GM12873 (cell line): ENCODE results near the gene ATPAF2.

ENCODE experiments used
- TF ChIP-seq, protein P1 (sequence below): IDR thresholded peaks from 2 replicates; pipeline ENCODE4 v1.5.1; 2012; ENCODE audit warnings: low read depth, mild to moderate bottlenecking, moderate library complexity, low read length, control low read depth; ENCODE audit not compliant: insufficient read depth; ENCODE audit errors: missing control alignments

The ATPAF2 gene

GRCh38 chr17:18056214-18056613 is 17.2 kb upstream of the ATPAF2 start:
- TF ChIP-seq, protein P1, sequence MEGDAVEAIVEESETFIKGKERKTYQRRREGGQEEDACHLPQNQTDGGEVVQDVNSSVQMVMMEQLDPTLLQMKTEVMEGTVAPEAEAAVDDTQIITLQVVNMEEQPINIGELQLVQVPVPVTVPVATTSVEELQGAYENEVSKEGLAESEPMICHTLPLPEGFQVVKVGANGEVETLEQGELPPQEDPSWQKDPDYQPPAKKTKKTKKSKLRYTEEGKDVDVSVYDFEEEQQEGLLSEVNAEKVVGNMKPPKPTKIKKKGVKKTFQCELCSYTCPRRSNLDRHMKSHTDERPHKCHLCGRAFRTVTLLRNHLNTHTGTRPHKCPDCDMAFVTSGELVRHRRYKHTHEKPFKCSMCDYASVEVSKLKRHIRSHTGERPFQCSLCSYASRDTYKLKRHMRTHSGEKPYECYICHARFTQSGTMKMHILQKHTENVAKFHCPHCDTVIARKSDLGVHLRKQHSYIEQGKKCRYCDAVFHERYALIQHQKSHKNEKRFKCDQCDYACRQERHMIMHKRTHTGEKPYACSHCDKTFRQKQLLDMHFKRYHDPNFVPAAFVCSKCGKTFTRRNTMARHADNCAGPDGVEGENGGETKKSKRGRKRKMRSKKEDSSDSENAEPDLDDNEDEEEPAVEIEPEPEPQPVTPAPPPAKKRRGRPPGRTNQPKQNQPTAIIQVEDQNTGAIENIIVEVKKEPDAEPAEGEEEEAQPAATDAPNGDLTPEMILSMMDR: no peak

DNA sequence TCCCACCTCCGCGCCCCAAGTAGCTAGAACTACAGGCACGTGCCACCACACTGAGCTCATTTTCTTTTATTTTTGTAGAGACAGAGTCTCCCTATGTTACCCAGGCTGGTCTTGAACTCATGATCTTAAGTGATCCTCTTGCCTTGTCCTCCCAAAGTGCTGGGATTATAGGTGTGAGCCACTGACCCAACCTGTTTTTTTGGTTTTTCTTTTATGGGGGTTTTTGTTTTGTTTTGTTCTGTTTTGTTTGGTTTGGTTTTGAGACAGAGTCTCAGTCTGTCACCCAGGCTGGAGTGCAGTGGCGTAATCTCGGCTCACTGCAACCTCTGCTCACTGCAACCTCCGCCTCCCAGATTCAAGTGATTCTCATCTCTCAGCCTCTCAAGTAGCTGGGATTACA is 16.6 kb upstream of the ATPAF2 start:
- TF ChIP-seq, protein P1: no peak

DNA sequence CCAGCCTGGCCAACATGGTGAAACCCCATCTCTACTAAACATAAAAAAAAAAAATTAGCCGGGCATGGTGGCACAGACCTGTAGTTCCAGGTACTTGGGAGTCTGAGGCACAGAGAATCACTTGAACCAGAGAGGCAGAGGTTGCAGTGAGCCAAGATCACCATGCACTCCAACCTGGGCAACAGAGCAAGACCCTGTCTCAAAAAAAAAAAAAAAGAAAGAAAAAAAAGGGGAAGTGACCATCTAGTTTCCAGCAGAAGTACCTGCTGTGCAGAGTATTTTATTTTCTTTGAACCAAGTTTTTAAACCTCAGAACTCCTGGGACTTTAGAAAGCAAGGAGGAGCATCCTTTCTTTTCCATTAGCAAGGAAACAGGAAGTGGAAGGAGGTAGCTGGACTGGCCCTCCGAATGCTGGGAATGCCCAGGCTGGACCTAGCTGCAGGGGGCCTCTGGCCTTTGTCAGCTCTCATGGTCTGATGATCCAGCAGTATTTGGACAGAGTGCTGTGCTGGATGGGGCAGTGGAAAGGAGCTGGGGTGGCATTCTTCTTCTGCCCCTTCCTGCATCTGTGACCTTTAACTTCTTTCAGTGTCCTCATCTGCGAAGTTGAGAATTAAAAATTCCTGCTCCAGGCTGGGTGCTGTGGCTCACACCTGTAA is 6.9 kb upstream of the ATPAF2 start:
- TF ChIP-seq, protein P1: no peak

DNA sequence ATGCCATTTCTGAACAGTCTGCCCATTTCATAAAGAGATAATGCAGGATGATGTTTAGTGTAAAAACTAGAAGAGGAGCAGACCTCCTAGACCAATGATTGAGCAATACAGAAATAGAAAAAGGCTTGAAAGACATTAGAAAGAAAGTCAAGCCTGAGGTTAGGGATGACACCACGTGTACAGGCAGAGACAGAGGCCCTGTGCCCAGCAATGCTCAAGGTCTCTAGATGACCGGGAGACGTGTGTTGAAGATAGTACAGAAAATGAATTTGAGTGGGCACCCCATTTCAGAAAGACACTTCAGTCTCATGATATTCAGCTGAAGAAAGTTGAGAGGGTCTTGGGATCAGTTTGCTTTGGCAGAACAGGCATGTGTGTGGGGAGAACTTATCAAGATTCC is 5.6 kb upstream of the ATPAF2 start:
- TF ChIP-seq, protein P1: no peak

DNA sequence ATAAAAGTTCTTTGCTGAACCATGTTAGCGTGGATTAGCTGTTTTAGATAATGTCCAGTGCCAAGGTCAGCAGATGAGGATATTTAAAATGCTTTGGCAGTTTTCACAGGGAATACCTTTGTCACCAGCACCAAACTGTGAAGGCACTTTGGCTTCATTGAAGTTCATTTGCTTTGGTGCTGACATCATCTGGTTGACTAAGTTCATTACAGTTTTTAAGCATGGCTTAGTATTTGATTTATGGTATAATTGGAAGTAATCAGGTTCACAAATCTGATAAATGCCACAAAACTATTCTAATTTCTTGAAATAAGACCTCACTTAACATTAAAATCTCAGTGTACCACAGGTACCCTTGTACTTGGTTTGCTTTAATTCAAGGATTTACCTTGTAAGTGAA is 4.5 kb upstream of the ATPAF2 start:
- TF ChIP-seq, protein P1: peak; percentile 24

GRCh38 chr17:18042983-18043382 is 4.0 kb upstream of the ATPAF2 start:
- TF ChIP-seq, protein P1: no peak

DNA sequence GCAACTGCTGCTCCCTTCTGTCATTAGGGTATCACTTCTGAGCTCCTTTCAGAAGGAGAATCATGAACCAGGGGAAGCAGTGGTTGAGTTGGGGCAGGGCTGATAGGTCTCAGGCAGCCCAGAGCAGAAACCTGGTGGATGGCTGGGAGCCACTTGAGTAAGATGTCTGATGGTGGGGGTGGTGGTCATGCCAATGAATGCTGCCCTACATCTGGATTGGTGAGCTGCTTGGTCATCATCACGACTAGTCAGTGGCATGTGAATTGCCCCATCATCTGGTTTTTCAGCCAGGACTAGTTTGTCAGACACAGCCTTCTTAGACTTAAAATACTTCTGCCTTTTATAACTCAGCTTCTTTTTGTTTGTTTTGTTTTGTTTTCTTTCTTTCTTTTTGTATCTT is 2.8 kb upstream of the ATPAF2 start:
- TF ChIP-seq, protein P1: no peak
